B cell (primary cell): ENCODE data around the gene FRMD4A. TPM values are rescaled to one million over a fixed set of nuclear protein-coding genes. Genes with fewer than 3 reads are reported as not detected.

Source experiments
- ATAC-seq: fragments of 200-7000 bp; cut with Tn5 transposase; one replicate; pipeline ENCODE4 v1.10.0; 2021; ENCODE audit warnings: low read depth, mild to moderate bottlenecking, moderate number of reproducible peaks, moderate library complexity
- CTCF ChIA-PET: fragments of 350-600 bp; sonication (Branson Sonifier 250); formaldehyde crosslinking; loops from one replicate; lab custom pipeline; 2021; ENCODE audit warnings: antibody characterized with exemption, inconsistent platforms; lab: Charles Lee
- POLR2A ChIA-PET: fragments of 350-600 bp; sonication (Branson Sonifier 250); formaldehyde crosslinking; loops from one replicate; lab custom pipeline; 2021; ENCODE audit warnings: antibody characterized with exemption; lab: Charles Lee
- DNase-seq: peaks from one replicate; pipeline ENCODE4 v3.0.0; 2013
- H2AFZ ChIP-seq: 2 replicates; pipeline ENCODE4 v1.6.1; 2012; ENCODE audit warnings: mild to moderate bottlenecking, low read depth, low read length; ENCODE audit not compliant: insufficient read depth, poor library complexity, severe bottlenecking
- H3K27ac ChIP-seq, 2 donors: 1 replicate in 1 of 2; 2 replicates in 1 of 2; pipeline ENCODE4 v1.5.1; 2012 to 2013; ENCODE audit warnings: low read length in 2 of 2, mild to moderate bottlenecking in 2 of 2, moderate library complexity in 1 of 2
- H3K27me3 ChIP-seq, 4 experiments: fragments of 200-600 bp in 1 of 4; sonication (generic) in 1 of 4; replicated peaks in 1 of 4; 1 replicate in 2 of 4; 2 replicates in 2 of 4; pipeline versions ENCODE4 v1.6.1 to v1.7.0; 2013 to 2016; ENCODE audit warnings: low read length in 3 of 4, mild to moderate bottlenecking in 2 of 4, mixed read lengths in 1 of 4, moderate library complexity in 1 of 4; ENCODE audit not compliant: insufficient read depth in 4 of 4, control insufficient read depth in 3 of 4; ENCODE audit errors: control extremely low read depth in 1 of 4
- H3K36me3 ChIP-seq, 2 experiments: replicated peaks in 1 of 2; 1 replicate in 1 of 2; 2 replicates in 1 of 2; pipeline versions ENCODE4 v1.6.1 to v1.7.1; 2013; ENCODE audit warnings: low read length in 1 of 2; ENCODE audit not compliant: insufficient read depth in 2 of 2, control insufficient read depth in 1 of 2; ENCODE audit errors: control extremely low read depth in 1 of 2, extremely low read depth in 1 of 2
- H3K4me1 ChIP-seq, 2 donors: fragments of 200-600 bp in 1 of 2; sonication (generic) in 1 of 2; 1 replicate in 1 of 2; 2 replicates in 1 of 2; pipeline versions ENCODE4 v1.5.1 to v1.6.1; 2013 to 2017; ENCODE audit warnings: low read length in 2 of 2; ENCODE audit not compliant: control insufficient read depth in 2 of 2, insufficient read depth in 2 of 2
- H3K4me2 ChIP-seq: replicated peaks from 2 replicates; pipeline ENCODE3; 2012; ENCODE audit warnings: mild to moderate bottlenecking, low read depth, low read length; ENCODE audit not compliant: poor library complexity, severe bottlenecking
- H3K4me3 ChIP-seq, 5 experiments: fragments of 200-600 bp in 1 of 5; sonication (generic) in 1 of 5; 1 replicate in 3 of 5; 2 replicates in 2 of 5; pipeline versions ENCODE4 v1.5.1 to v1.7.0; 2011 to 2016; ENCODE audit warnings: low read length in 4 of 5, mild to moderate bottlenecking in 4 of 5, low read depth in 2 of 5, control low read depth in 1 of 5, moderate library complexity in 1 of 5; ENCODE audit not compliant: insufficient read depth in 1 of 5; ENCODE audit errors: control extremely low read depth in 1 of 5, extremely low read depth in 1 of 5
- H3K79me2 ChIP-seq: fragments of 200-600 bp; sonication (generic); one replicate; pipeline ENCODE4 v1.6.0; 2016; ENCODE audit warnings: low read length; ENCODE audit not compliant: control insufficient read depth, insufficient read depth
- H3K9ac ChIP-seq: fragments of 200-600 bp; sonication (generic); 2 replicates; pipeline ENCODE4 v1.6.1; 2017; ENCODE audit warnings: mild to moderate bottlenecking, low read length, moderate library complexity
- H3K9me3 ChIP-seq, 3 donors: one replicate each; pipeline versions ENCODE4 v1.6.1 to v1.7.1; 2013; ENCODE audit warnings: low read length in 2 of 3; ENCODE audit not compliant: control insufficient read depth in 2 of 3, insufficient read depth in 1 of 3; ENCODE audit errors: control extremely low read depth in 1 of 3
- H4K20me1 ChIP-seq: 2 replicates; pipeline ENCODE4 v1.6.0; 2012; ENCODE audit warnings: mild to moderate bottlenecking, low read length; ENCODE audit not compliant: insufficient read depth, control insufficient read depth, poor library complexity, severe bottlenecking
- H3K27ac Mint-ChIP-seq: one replicate; pipeline ENCODE4 v1.8.0; 2021; ENCODE audit warnings: mixed read lengths
- H3K27me3 Mint-ChIP-seq: one replicate; pipeline ENCODE4 v1.8.0; 2021; ENCODE audit warnings: mixed read lengths
- H3K4me1 Mint-ChIP-seq: one replicate; pipeline ENCODE4 v1.8.0; 2021; ENCODE audit warnings: mixed read lengths
- H3K4me3 Mint-ChIP-seq: one replicate; pipeline ENCODE4 v1.8.0; 2021; ENCODE audit warnings: mixed read lengths
- H3K9me3 Mint-ChIP-seq: one replicate; pipeline ENCODE4 v1.8.0; 2022; ENCODE audit warnings: mixed read lengths; ENCODE audit not compliant: insufficient read depth
- CTCF ChIP-seq: fragments of 200-600 bp; IDR thresholded peaks from one replicate; pipeline ENCODE4 v1.8.0; 2022; ENCODE audit warnings: antibody characterized with exemption, mild to moderate bottlenecking
- EZH2 ChIP-seq: IDR thresholded peaks from 2 replicates; pipeline ENCODE4 v1.6.1; 2012; ENCODE audit warnings: borderline replicate concordance, low read depth, mild to moderate bottlenecking, moderate library complexity, low read length; ENCODE audit not compliant: insufficient read depth, poor library complexity, severe bottlenecking
- WGBS: methylation state at CpG from one replicate; pipeline ENCODE4 v1.1.5; 2013; ENCODE audit warnings: missing lambda C conversion rate; ENCODE audit not compliant: insufficient coverage; 5-methylcytosine and 5-hydroxymethylcytosine counted together
- intact Hi-C: fragments of 100-400 bp; cut with micrococcal nuclease; formaldehyde crosslinking; loops from one replicate; pipeline ENCODE4 v1.10.0; 2022
- polyA plus RNA-seq: library from polyadenylated mRNA; depleted of rRNA; stranded (reverse); fragments of >200 nt; gene quantifications from 2 replicates; pipeline ENCODE4 v1.2.3, GENCODE V29; 2012
- total RNA-seq, 2 donors: library from RNA; stranded (reverse); fragments of 120-200 nt in 1 of 2; gene quantifications; 1 replicate in 1 of 2; 2 replicates in 1 of 2; pipeline versions ENCODE4 v1.2.3 to v1.2.4, GENCODE V29; 2013 to 2022

FRMD4A gene
- total and polyA plus RNA-seq, 2 donors (not counting 1 experiment from before 2014, with no cell fraction given), result 0.76 to 3.4 TPM

GRCh38 chr10:14089556-14090292 lies 241.0 kb downstream of the FRMD4A start:
- Mint-ChIP-seq H3K4me1 (peaks cover 3% of the 10 kb centered on the region), H3K27ac (no peak overlapping the region), H3K9me3 (no peaks in the 10 kb centered on the region), H3K4me3 (no peak overlapping the region), H3K27me3 (peaks cover 13% of the 10 kb centered on the region)
- no peak overlapping the region for H2AFZ ChIP-seq
- TF ChIP-seq CTCF, result no peak
- TF ChIP-seq EZH2, result no peak
- no peak for DNase-seq
- peaks cover 0 to 3% (median 0%) of the 10 kb centered on the region in 4 experiments for H3K27me3 ChIP-seq
- 96% methylated on average over 14 of the region's 17 CpGs for WGBS
- ChIA-PET CTCF (no interaction called here), POLR2A (no interaction called here)
- no peak overlapping the region for H3K4me3 ChIP-seq
- H3K79me2 ChIP-seq, result no peaks in the 10 kb centered on the region
- H3K4me2 ChIP-seq, result no peak overlapping the region
- H3K9me3 ChIP-seq, result no peaks in the 10 kb centered on the region
- no peak for ATAC-seq
- H3K9ac ChIP-seq, result no peak overlapping the region
- no peaks in the 10 kb centered on the region for H3K36me3 ChIP-seq
- intact Hi-C loops, result loop anchor here (10.0 kb wide), 1 partner anchor 305 kb away; no protein-coding TSS in a partner anchor
- H3K27ac ChIP-seq, result no peak overlapping the region
- no peaks in the 10 kb centered on the region for H4K20me1 ChIP-seq
- no peaks in the 10 kb centered on the region for H3K4me1 ChIP-seq

- intact Hi-C loops, result no loop called here
- no peak overlapping the region for H3K4me3 Mint-ChIP-seq
- H3K36me3 ChIP-seq, result no peaks in the 10 kb centered on the region
- 81% methylated on average over 4 of the region's 7 CpGs for WGBS
- H3K27ac Mint-ChIP-seq, result no peak overlapping the region
- H3K4me2 ChIP-seq, result no peak overlapping the region
- no peak overlapping the region for H3K27ac ChIP-seq
- H3K4me3 ChIP-seq, result no peak overlapping the region
- no peak overlapping the region for H3K9ac ChIP-seq
- H3K79me2 ChIP-seq, result no peaks in the 10 kb centered on the region
- no peak for TF ChIP-seq EZH2
- TF ChIP-seq CTCF, result no peak
- H3K9me3 ChIP-seq, result no peaks in the 10 kb centered on the region
- H3K27me3 Mint-ChIP-seq, result peaks cover 20% of the 10 kb centered on the region
- H3K4me1 ChIP-seq, result no peaks in the 10 kb centered on the region
- DNase-seq, result no peak
- no peak for ATAC-seq
- no peak overlapping the region for H2AFZ ChIP-seq
- no peaks in the 10 kb centered on the region for H4K20me1 ChIP-seq
- no peaks in the 10 kb centered on the region for H3K9me3 Mint-ChIP-seq
- H3K27me3 ChIP-seq, result peaks cover 0 to 6% (median 0%) of the 10 kb centered on the region in 4 experiments
- POLR2A ChIA-PET, result no interaction called here
- peaks cover 2% of the 10 kb centered on the region for H3K4me1 Mint-ChIP-seq
- CTCF ChIA-PET, result interaction anchor here (1.4 kb wide), 1 partner anchor 98 kb away, joined by 4 read pairs; no protein-coding TSS in a partner anchor
Observed at GRCh38 chr10:14087566-14087965, 243.2 kb downstream of the FRMD4A start.
